H9 (cell line): ENCODE data around the gene PIN1. TPM values are rescaled to one million over a fixed set of nuclear protein-coding genes. Genes with fewer than 3 reads are reported as not detected.

Experiments used
- DNase-seq: peaks from one replicate; pipeline ENCODE4 v3.0.0-alpha.2; 2017
- H2AFZ ChIP-seq: one replicate; pipeline ENCODE4 v1.6.1; 2013; ENCODE audit warnings: mild to moderate bottlenecking, low read length, control low read depth, moderate library complexity
- H2AK5ac ChIP-seq: 2 replicates; pipeline ENCODE4 v1.6.1; 2013; ENCODE audit warnings: low read length, control low read depth, mixed read lengths; ENCODE audit not compliant: insufficient read length
- H2BK120ac ChIP-seq: one replicate; pipeline ENCODE4 v1.6.1; 2013; ENCODE audit warnings: low read depth, mild to moderate bottlenecking, low read length, control low read depth, inconsistent platforms; ENCODE audit not compliant: poor library complexity, severe bottlenecking
- H2BK12ac ChIP-seq: 2 replicates; pipeline ENCODE4 v1.6.1; 2013; ENCODE audit warnings: low read length, control low read depth, mixed read lengths, low read depth; ENCODE audit not compliant: insufficient read length
- H2BK15ac ChIP-seq: 2 replicates; pipeline ENCODE4 v1.6.1; 2013; ENCODE audit warnings: low read depth, low read length, control low read depth
- H2BK20ac ChIP-seq: one replicate; pipeline ENCODE4 v1.6.1; 2013; ENCODE audit warnings: low read depth, mild to moderate bottlenecking, low read length, control low read depth, inconsistent platforms; ENCODE audit not compliant: poor library complexity, severe bottlenecking
- H2BK5ac ChIP-seq: 2 replicates; pipeline ENCODE4 v1.6.1; 2013; ENCODE audit warnings: low read length, control low read depth, mixed read lengths; ENCODE audit not compliant: insufficient read length
- H3K14ac ChIP-seq: 2 replicates; pipeline ENCODE4 v1.6.1; 2013; ENCODE audit warnings: low read length, control low read depth; ENCODE audit not compliant: insufficient read depth
- H3K18ac ChIP-seq: 2 replicates; pipeline ENCODE4 v1.6.1; 2013; ENCODE audit warnings: low read depth, mild to moderate bottlenecking, mixed read lengths, low read length, control low read depth; ENCODE audit not compliant: insufficient read length
- H3K23ac ChIP-seq: 2 replicates; pipeline ENCODE4 v1.6.1; 2013; ENCODE audit warnings: low read length, control low read depth, mixed read lengths, low read depth; ENCODE audit not compliant: insufficient read length
- H3K23me2 ChIP-seq: 2 replicates; pipeline ENCODE4 v1.6.1; 2013; ENCODE audit warnings: low read depth, mild to moderate bottlenecking, mixed read lengths, low read length, control low read depth; ENCODE audit not compliant: insufficient read length, poor library complexity, severe bottlenecking
- H3K27ac ChIP-seq: 2 replicates; pipeline ENCODE4 v1.5.1; 2013; ENCODE audit warnings: low read length, control low read depth, mixed read lengths, low read depth; ENCODE audit not compliant: insufficient read length
- H3K27me3 ChIP-seq: 2 replicates; pipeline ENCODE4 v1.6.1; 2013; ENCODE audit warnings: low read length, control low read depth, inconsistent platforms; ENCODE audit not compliant: insufficient read depth
- H3K4ac ChIP-seq: 2 replicates; pipeline ENCODE4 v1.6.1; 2013; ENCODE audit warnings: low read depth, mild to moderate bottlenecking, control low read depth, inconsistent platforms, low read length, moderate library complexity
- H3K4me1 ChIP-seq: 2 replicates; pipeline ENCODE4 v1.6.1; 2013; ENCODE audit warnings: low read length, control low read depth, inconsistent platforms; ENCODE audit not compliant: insufficient read depth
- H3K4me2 ChIP-seq: 2 replicates; pipeline ENCODE4 v1.6.1; 2013; ENCODE audit warnings: low read length, control low read depth, mixed read lengths; ENCODE audit not compliant: insufficient read length, insufficient read depth
- H3K56ac ChIP-seq: 2 replicates; pipeline ENCODE4 v1.6.1; 2013; ENCODE audit warnings: low read depth, mild to moderate bottlenecking, mixed read lengths, low read length, control low read depth; ENCODE audit not compliant: insufficient read length
- H3K79me1 ChIP-seq: 2 replicates; pipeline ENCODE4 v1.6.1; 2013; ENCODE audit warnings: low read depth, mild to moderate bottlenecking, moderate library complexity, low read length, control low read depth, inconsistent platforms; ENCODE audit not compliant: insufficient read depth, poor library complexity, severe bottlenecking
- H3K79me2 ChIP-seq: 2 replicates; pipeline ENCODE4 v1.6.1; 2013; ENCODE audit warnings: low read length, control low read depth, inconsistent platforms; ENCODE audit not compliant: insufficient read depth
- H3K9ac ChIP-seq: 2 replicates; pipeline ENCODE4 v1.6.1; 2013; ENCODE audit warnings: low read length, control low read depth, mixed read lengths; ENCODE audit not compliant: insufficient read length; ENCODE audit errors: extremely low read depth
- H3K9me3 ChIP-seq: one replicate; pipeline ENCODE4 v1.6.1; 2013; ENCODE audit warnings: low read depth, low read length, inconsistent platforms; ENCODE audit not compliant: control insufficient read depth
- H3T11ph ChIP-seq: one replicate; pipeline ENCODE4 v1.6.1; 2013; ENCODE audit warnings: mild to moderate bottlenecking, low read length, control low read depth, inconsistent platforms
- H4K20me1 ChIP-seq: one replicate; pipeline ENCODE4 v1.6.1; 2013; ENCODE audit not compliant: control insufficient read depth, insufficient read length, insufficient read depth
- H4K5ac ChIP-seq: 2 replicates; pipeline ENCODE4 v1.6.1; 2013; ENCODE audit warnings: low read depth, mild to moderate bottlenecking, mixed read lengths, low read length, control low read depth; ENCODE audit not compliant: insufficient read length
- H4K8ac ChIP-seq: replicated peaks from 2 replicates; pipeline ENCODE4 v1.6.1; 2013; ENCODE audit warnings: low read length, control low read depth, mixed read lengths, low read depth; ENCODE audit not compliant: insufficient read length
- H4K91ac ChIP-seq: 2 replicates; pipeline ENCODE4 v1.6.1; 2013; ENCODE audit warnings: low read depth, mild to moderate bottlenecking, moderate library complexity, mixed read lengths, low read length, control low read depth; ENCODE audit not compliant: insufficient read length
- H3K27ac Mint-ChIP-seq, 3 experiments: 2 replicates in 2 of 3; 3 replicates in 1 of 3; pipeline ENCODE4 v1.8.0; 2020 to 2021; ENCODE audit warnings: mixed read lengths in 3 of 3, mild to moderate bottlenecking in 1 of 3, moderate library complexity in 1 of 3
- H3K27me3 Mint-ChIP-seq: 2 replicates; pipeline ENCODE4 v1.8.0; 2021; ENCODE audit warnings: low read depth, mild to moderate bottlenecking, moderate library complexity, mixed read lengths
- H3K36me3 Mint-ChIP-seq, 3 experiments: 2 replicates in 2 of 3; 3 replicates in 1 of 3; pipeline ENCODE4 v1.8.0; 2020 to 2021; ENCODE audit warnings: low read depth in 3 of 3, mixed read lengths in 3 of 3; ENCODE audit not compliant: insufficient read depth in 1 of 3
- H3K4me1 Mint-ChIP-seq, 2 experiments: 2 replicates each; pipeline ENCODE4 v1.8.0; 2020; ENCODE audit warnings: mixed read lengths in 2 of 2
- H3K4me3 Mint-ChIP-seq, 2 experiments: 2 replicates in 1 of 2; 3 replicates in 1 of 2; pipeline ENCODE4 v1.8.0; 2020 to 2021; ENCODE audit warnings: mild to moderate bottlenecking in 2 of 2, mixed read lengths in 2 of 2, moderate library complexity in 1 of 2
- H3K9me3 Mint-ChIP-seq, 2 experiments: 2 replicates in 1 of 2; 3 replicates in 1 of 2; pipeline ENCODE4 v1.8.0; 2020; ENCODE audit warnings: mild to moderate bottlenecking in 2 of 2, mixed read lengths in 2 of 2, moderate library complexity in 1 of 2
- WGBS: extraction: QIAGEN DNeasy Blood & Tissue Kit; methylation state at CpG from one replicate; pipeline ENCODE4 v1.1.7; 2013; ENCODE audit warnings: missing lambda C conversion rate, low lambda C conversion rate, mixed read lengths; ENCODE audit not compliant: insufficient read length; ENCODE audit errors: extremely low coverage; 5-methylcytosine and 5-hydroxymethylcytosine counted together
- total RNA-seq: library from RNA; stranded (reverse); gene quantifications from 2 replicates; pipeline ENCODE4 v1.2.1, GENCODE V29; 2021
- TF ChIP-seq, protein P1 (sequence below): fragments of 200-600 bp; sonication (generic); conservative IDR thresholded peaks from 3 replicates; pipeline ENCODE4 v1.8.0; 2021; ENCODE audit warnings: antibody characterized with exemption, mild to moderate bottlenecking

PIN1 gene
- total RNA-seq, 1 experiment from 2014 or later, result 110 TPM

DNA sequence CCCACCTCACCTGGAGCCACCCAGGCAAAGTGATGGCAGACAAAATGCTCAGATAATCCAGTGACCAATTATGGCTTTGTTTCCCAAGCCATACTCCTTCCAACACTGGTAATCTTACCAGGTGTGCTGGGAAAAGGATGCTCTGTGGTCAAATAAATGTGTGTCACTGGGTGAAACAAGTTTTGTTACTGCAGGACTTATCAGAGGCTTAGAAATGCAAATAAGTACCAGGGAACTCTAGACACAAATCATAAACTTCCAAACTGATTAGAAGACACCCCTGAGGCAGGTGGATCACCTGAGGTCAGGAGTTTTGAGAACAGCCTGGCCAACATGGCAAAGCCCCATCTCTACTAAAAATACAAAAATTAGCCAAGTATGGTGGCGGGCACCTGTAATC, 26.4 kb downstream of the PIN1 start:
- Histone ChIP-seq H4K5ac (no peak overlapping the region), H3K23me2 (no peaks in the 10 kb centered on the region), H3K14ac (no peak overlapping the region), H3K27ac (no peak overlapping the region), H3K4ac (no peak overlapping the region), H3K56ac (no peak overlapping the region), H3K79me2 (no peaks in the 10 kb centered on the region), H2BK120ac (no peak overlapping the region), H2BK15ac (no peak overlapping the region), H2BK20ac (no peak overlapping the region), H3K79me1 (no peaks in the 10 kb centered on the region), H3K9ac (no peak overlapping the region), H3K4me1 (no peaks in the 10 kb centered on the region), H3K4me2 (no peak overlapping the region), H4K91ac (no peak overlapping the region), H4K8ac (no peak overlapping the region), H2BK12ac (no peak overlapping the region), H3T11ph (no peak overlapping the region), H4K20me1 (no peaks in the 10 kb centered on the region), H3K27me3 (no peaks in the 10 kb centered on the region), H2AK5ac (no peak overlapping the region), H2AFZ (no peak overlapping the region), H3K23ac (no peak overlapping the region), H3K9me3 (no peaks in the 10 kb centered on the region), H3K18ac (no peak overlapping the region), H2BK5ac (no peak overlapping the region)
- Mint-ChIP-seq H3K27me3 (no peaks in the 10 kb centered on the region), H3K4me3 (no peak overlapping the region), H3K4me1 (peaks cover 8 to 21% of the 10 kb centered on the region in 2 experiments), H3K27ac (no peak overlapping the region), H3K9me3 (no peaks in the 10 kb centered on the region), H3K36me3 (peaks cover 17 to 38% (median 33%) of the 10 kb centered on the region in 3 experiments; a peak in 6 of 7 replicates)
- no peak for DNase-seq
- WGBS, result no CpG with 5 or more reads among the region's 1 CpG
- TF ChIP-seq, protein P1, sequence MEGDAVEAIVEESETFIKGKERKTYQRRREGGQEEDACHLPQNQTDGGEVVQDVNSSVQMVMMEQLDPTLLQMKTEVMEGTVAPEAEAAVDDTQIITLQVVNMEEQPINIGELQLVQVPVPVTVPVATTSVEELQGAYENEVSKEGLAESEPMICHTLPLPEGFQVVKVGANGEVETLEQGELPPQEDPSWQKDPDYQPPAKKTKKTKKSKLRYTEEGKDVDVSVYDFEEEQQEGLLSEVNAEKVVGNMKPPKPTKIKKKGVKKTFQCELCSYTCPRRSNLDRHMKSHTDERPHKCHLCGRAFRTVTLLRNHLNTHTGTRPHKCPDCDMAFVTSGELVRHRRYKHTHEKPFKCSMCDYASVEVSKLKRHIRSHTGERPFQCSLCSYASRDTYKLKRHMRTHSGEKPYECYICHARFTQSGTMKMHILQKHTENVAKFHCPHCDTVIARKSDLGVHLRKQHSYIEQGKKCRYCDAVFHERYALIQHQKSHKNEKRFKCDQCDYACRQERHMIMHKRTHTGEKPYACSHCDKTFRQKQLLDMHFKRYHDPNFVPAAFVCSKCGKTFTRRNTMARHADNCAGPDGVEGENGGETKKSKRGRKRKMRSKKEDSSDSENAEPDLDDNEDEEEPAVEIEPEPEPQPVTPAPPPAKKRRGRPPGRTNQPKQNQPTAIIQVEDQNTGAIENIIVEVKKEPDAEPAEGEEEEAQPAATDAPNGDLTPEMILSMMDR, result no peak
